Lung microvascular endothelial cell (primary cell): ENCODE measurements around the gene IQGAP2. TPM values are rescaled to one million over a fixed set of nuclear protein-coding genes. Genes with fewer than 3 reads are reported as not detected.
"Not testable (repeated sequence)": the region's sequence is repeated elsewhere in the genome, so short reads cannot be mapped to it uniquely, and the experiment has no call there.

Experiments
- DNase-seq, 2 donors: peaks; one replicate each; pipeline versions ENCODE4 v3.0.0 to v3.0.0-alpha.2; 2010; ENCODE audit warnings: low read depth in 2 of 2
- total RNA-seq: library from RNA; depleted of rRNA; stranded (reverse); fragments of >200 nt; gene quantifications from 2 replicates; pipeline ENCODE4 v1.2.1, GENCODE V29; 2014

The IQGAP2 gene
- total RNA-seq = 1.5 and 3.4 TPM in 2 replicates

- peak; percentile 64 to 76 for DNase-seq
These were observed at the start of gene IQGAP2 for GRCh38 chr5:76402886-76403765. IQGAP2 (plus strand) TSS chr5:76403285; CDS start chr5:76403546, 261 bp downstream.

GRCh38 chr5:76356887-76357286, 46.2 kb upstream of the IQGAP2 start:
- DNase-seq = no peak

- DNase-seq = no peak
These were observed 39.5 kb upstream of the IQGAP2 start for GRCh38 chr5:76363352-76364225.

- no peak for DNase-seq
These were observed 38.9 kb upstream of the IQGAP2 start for GRCh38 chr5:76364226-76364589.

GRCh38 chr5:76365561-76365960, 37.5 kb upstream of the IQGAP2 start:
- DNase-seq = no peak

GRCh38 chr5:76366596-76366995, 36.5 kb upstream of the IQGAP2 start:
- no peak for DNase-seq

GRCh38 chr5:76367623-76368371, 35.3 kb upstream of the IQGAP2 start:
- DNase-seq = no peak

GRCh38 chr5:76368941-76369340, 34.1 kb upstream of the IQGAP2 start:
- no peak for DNase-seq

- not testable (repeated sequence) for DNase-seq
These were observed 33.4 kb upstream of the IQGAP2 start for GRCh38 chr5:76369668-76370067.

GRCh38 chr5:76371960-76372322, 31.1 kb upstream of the IQGAP2 start:
- no peak for DNase-seq

GRCh38 chr5:76372323-76373054, 30.6 kb upstream of the IQGAP2 start:
- peak; percentile 49 to 53 for DNase-seq

GRCh38 chr5:76376148-76376865, 26.8 kb upstream of the IQGAP2 start:
- DNase-seq = no peak

GRCh38 chr5:76376866-76377230, 26.2 kb upstream of the IQGAP2 start:
- DNase-seq = no peak

- DNase-seq = no peak
These were observed 24.7 kb upstream of the IQGAP2 start for GRCh38 chr5:76378355-76378754.

- DNase-seq = peak in 1 of 2 donors; percentile 10
These were observed 23.8 kb upstream of the IQGAP2 start for GRCh38 chr5:76379316-76379715.

GRCh38 chr5:76379855-76380254, 23.2 kb upstream of the IQGAP2 start:
- no peak for DNase-seq

GRCh38 chr5:76380346-76381066, 22.6 kb upstream of the IQGAP2 start:
- no peak for DNase-seq

- DNase-seq = no peak
These were observed 19.8 kb upstream of the IQGAP2 start for GRCh38 chr5:76383126-76383832.

- DNase-seq = no peak
These were observed 18.9 kb upstream of the IQGAP2 start for GRCh38 chr5:76384189-76384588.
